Activated naive CD8-positive, alpha-beta T cell treated with anti-CD3 and anti-CD28 coated beads for 36 hours (primary cell): Measurements from ENCODE around the gene MAML3. TPM values are rescaled to one million over a fixed set of nuclear protein-coding genes. Genes with fewer than 3 reads are reported as not detected.

Experiments
- total RNA-seq, 2 experiments: library from RNA; stranded (reverse); gene quantifications; one replicate each; pipeline ENCODE4 v1.2.3, GENCODE V29; 2021

The MAML3 gene
- total RNA-seq, 2 experiments from 2014 or later, result 2.1 to 2.3 TPM

Other genes starting within 250 kb of the MAML3 start
- gene SCOC, start 219.5 kb upstream of the MAML3 start, total RNA-seq, result 10 to 100 TPM; 45.7 to 46.2 TPM